Measurements from ENCODE around the gene WWP2. TPM values are rescaled to one million over a fixed set of nuclear protein-coding genes. Genes with fewer than 3 reads are reported as not detected.
"Not testable (repeated sequence)": the region's sequence is repeated elsewhere in the genome, so short reads cannot be mapped to it uniquely, and the experiment has no call there.

The WWP2 gene
- polyA plus RNA-seq, 3 donors from 2014 or later = 19.0 to 67.9 (median 29.3) TPM

GRCh38 chr16:69941251-69942098 is 179.3 kb downstream of the WWP2 start:
- H3K27ac Mint-ChIP-seq = no peak overlapping the region

DNA sequence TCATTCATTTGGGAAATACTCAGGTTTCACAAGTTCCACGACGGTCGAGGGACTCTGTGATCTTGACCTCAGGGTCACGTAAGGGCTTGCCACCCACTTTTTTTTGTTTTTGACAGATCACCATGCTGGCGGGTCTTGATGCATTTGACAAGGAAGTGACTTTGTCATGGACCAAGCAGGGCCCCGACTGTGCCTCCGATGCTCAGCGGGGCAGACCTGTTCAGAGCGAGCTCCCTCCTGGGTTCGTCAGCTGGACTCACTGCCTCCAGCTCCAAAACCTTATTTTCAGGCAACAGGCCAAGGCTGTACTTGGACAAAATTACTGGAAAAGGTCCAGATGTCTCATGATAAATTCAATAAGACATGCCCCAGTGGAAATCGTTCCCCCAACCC is 180.0 kb downstream of the WWP2 start:
- no peak overlapping the region for H3K4me3 Mint-ChIP-seq
- H3K4me1 Mint-ChIP-seq = no peaks in the 10 kb centered on the region
- no peak for DNase-seq
- peaks cover 0 to 3% (median 2%) of the 10 kb centered on the region in 3 donors for H3K27me3 Mint-ChIP-seq (ENCODE audit: low read depth in 3 of 3)
- no peaks in the 10 kb centered on the region for H3K9me3 Mint-ChIP-seq
- H3K27ac Mint-ChIP-seq = no peak overlapping the region
- H3K36me3 Mint-ChIP-seq = peaks cover 0 to 13% (median 0%) of the 10 kb centered on the region in 3 donors

More at GRCh38 chr16:69941251-69942098, 179.3 kb downstream of the WWP2 start:
- peaks cover 0 to 15% (median 0%) of the 10 kb centered on the region in 3 donors for H3K36me3 Mint-ChIP-seq
- no peaks in the 10 kb centered on the region for H3K4me1 Mint-ChIP-seq
- DNase-seq = no peak
- H3K9me3 Mint-ChIP-seq = no peaks in the 10 kb centered on the region
- peaks cover 0 to 3% (median 2%) of the 10 kb centered on the region in 3 donors for H3K27me3 Mint-ChIP-seq (ENCODE audit: low read depth in 3 of 3)
- H3K4me3 Mint-ChIP-seq = no peak overlapping the region

- Mint-ChIP-seq H3K4me3 (no peak overlapping the region), H3K27ac (no peak overlapping the region), H3K36me3 (peaks cover 0 to 8% (median 0%) of the 10 kb centered on the region in 3 donors), H3K9me3 (no peaks in the 10 kb centered on the region), H3K4me1 (no peaks in the 10 kb centered on the region), H3K27me3 (ENCODE audit: low read depth in 3 of 3) (peaks cover 0 to 3% (median 2%) of the 10 kb centered on the region in 3 donors)
- DNase-seq = no peak
Observed at GRCh38 chr16:69942627-69943170, 180.6 kb downstream of the WWP2 start.

DNA sequence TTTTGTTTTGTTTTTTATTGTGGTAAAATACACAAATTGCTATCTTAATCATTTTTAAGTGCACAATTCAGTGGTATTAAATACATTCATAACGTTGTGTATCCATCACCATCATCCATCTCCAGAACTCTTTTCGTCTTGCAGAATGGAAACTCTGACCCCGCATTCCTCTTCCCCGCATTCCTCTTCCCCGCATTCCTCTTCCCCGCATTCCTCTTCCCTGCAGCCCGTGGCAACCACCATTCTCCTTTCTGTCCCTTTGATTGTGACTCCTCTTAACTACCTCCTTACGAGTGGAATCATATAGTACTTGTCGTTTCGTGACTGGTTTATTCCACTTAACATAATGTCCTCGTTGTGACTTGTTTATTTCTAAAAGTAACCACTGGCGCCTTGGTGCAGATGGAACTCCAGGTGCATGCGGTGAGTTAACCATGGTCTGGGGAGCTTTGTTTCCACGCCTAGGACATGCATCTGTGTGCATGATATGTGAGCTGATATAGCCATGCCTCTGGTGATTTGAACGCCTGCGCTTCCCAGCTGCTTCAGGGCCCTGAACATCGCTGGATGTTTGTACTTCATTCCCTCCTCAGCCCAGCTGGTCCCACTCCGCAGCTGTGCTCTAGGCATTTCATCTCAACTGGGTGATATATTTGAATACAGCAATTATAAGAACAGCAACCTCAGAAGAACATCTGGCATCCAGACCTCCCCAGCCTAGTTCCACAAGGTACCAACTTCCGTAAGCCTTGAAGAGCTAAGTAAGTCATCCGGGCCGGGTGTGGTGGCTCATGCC is 181.3 kb downstream of the WWP2 start:
- H3K27me3 Mint-ChIP-seq (ENCODE audit: low read depth in 3 of 3); H3K9me3 Mint-ChIP-seq; DNase-seq; H3K4me3 Mint-ChIP-seq; H3K36me3 Mint-ChIP-seq; H3K4me1 Mint-ChIP-seq: not testable (repeated sequence)
- H3K27ac Mint-ChIP-seq = peak overlapping the region in 1 of 6 donors; percentile 52

DNA sequence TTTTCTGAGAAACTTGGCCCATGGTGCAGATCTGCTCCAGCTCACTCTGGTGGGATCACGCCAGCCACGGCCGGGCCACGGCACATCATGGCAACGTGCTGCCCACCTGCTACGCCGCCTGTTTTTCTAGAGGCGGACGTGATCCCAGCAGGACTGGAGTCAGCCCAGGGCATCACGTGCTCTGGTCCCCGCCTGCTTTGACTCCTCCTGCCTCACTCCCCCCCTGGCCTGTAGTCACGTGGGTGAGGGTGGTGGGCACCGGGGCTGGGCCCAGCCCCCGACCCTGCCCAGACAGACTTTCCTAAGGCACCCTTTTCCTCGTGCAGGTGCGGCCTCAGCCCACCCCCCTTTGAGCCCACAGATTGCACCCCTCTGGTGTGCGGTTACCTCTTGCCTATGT is 188.3 kb downstream of the WWP2 start:
- H3K27me3 Mint-ChIP-seq (ENCODE audit: low read depth in 3 of 3); H3K36me3 Mint-ChIP-seq; H3K9me3 Mint-ChIP-seq; H3K27ac Mint-ChIP-seq; H3K4me1 Mint-ChIP-seq; H3K4me3 Mint-ChIP-seq; DNase-seq: not testable (repeated sequence)

- H3K27me3 Mint-ChIP-seq (ENCODE audit: low read depth in 3 of 3); H3K4me3 Mint-ChIP-seq; H3K36me3 Mint-ChIP-seq; H3K9me3 Mint-ChIP-seq; DNase-seq; H3K27ac Mint-ChIP-seq; H3K4me1 Mint-ChIP-seq: not testable (repeated sequence)
Observed at GRCh38 chr16:69951017-69951671, 189.0 kb downstream of the WWP2 start, which contains the start of gene CLEC18A. CLEC18A (plus strand) TSS chr16:69951334; CDS start chr16:69951367, 33 bp downstream.

DNA sequence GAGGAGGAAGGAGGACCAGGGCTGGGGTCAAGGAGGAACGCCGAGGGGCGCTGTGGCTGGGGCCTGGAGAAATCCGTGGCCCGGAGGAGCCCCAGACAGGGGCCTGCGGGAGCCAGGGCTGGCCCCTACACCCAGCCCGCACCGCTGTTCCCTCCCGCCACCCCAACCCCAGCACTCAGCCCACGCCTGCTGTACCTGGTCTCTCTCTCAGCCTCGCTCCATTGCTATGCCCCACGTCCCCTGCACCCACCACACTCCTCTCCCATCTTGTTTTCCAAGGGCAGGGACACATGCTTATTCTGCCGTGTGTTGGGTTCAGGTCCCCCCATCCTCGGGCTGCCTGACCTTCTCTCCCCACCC is 189.5 kb downstream of the WWP2 start:
- DNase-seq; H3K27me3 Mint-ChIP-seq (ENCODE audit: low read depth in 3 of 3); H3K4me1 Mint-ChIP-seq; H3K27ac Mint-ChIP-seq; H3K4me3 Mint-ChIP-seq; H3K9me3 Mint-ChIP-seq; H3K36me3 Mint-ChIP-seq: not testable (repeated sequence)

GRCh38 chr16:69952116-69952515 is 190.0 kb downstream of the WWP2 start:
- not testable (repeated sequence) for DNase-seq; H3K9me3 Mint-ChIP-seq; H3K4me3 Mint-ChIP-seq; H3K27ac Mint-ChIP-seq; H3K36me3 Mint-ChIP-seq; H3K4me1 Mint-ChIP-seq; H3K27me3 Mint-ChIP-seq (ENCODE audit: low read depth in 3 of 3)

DNA sequence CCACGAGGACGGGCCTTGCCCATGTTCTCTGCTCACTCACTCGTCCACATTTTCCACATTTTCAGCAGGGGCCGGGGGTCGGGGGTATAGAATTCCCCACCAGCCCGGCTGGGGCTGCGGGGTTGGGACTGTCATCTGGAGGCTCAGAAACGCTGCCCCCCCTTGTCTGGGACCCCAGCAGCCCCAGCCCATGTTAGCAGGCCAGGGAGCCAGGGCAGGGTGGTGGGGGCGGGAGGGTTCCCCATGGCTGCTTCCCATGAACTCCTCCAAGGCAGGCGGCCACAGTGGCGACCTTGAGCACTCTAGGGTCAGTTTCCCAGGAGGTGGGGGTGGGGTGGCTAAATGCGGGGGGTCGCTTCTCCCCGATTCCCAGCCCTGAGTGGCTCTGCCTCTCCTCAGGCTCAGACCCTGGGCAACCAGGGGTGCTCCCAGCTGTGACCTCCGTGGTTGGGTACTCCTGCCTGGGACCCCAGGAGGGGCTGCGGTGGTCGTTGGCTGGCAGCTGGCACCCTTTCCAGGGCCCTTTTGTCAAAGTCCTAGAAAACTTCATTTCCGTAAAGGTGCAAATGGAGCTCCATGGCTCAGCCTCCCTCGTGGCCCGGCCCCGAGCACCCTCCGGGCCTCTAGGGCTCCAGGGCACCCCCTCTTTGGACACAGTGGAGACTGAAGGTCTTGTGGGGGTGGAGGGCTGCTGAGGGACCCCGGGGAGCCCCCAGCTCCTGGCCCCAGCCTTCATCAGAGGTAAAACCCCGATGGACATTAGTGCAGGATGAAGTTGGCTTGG is 190.6 kb downstream of the WWP2 start:
- H3K4me1 Mint-ChIP-seq; DNase-seq; H3K27me3 Mint-ChIP-seq (ENCODE audit: low read depth in 3 of 3); H3K36me3 Mint-ChIP-seq; H3K4me3 Mint-ChIP-seq; H3K9me3 Mint-ChIP-seq; H3K27ac Mint-ChIP-seq: not testable (repeated sequence)

DNA sequence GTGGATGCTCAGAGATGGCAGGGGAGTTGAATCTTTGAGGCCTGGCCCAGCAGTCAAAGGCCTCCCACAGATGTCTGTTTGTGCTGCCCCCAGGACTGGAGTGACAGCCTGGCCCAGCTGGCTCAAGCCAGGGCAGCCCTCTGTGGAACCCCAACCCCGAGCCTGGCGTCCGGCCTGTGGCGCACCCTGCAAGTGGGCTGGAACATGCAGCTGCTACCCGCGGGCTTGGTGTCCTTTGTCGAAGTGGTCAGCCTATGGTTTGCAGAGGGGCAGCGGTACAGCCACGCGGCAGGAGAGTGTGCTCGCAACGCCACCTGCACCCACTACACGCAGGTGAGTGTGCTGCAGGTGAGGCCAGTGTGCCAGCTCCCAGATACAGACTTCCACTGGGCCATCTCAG is 192.1 kb downstream of the WWP2 start:
- not testable (repeated sequence) for H3K9me3 Mint-ChIP-seq; H3K36me3 Mint-ChIP-seq; H3K27me3 Mint-ChIP-seq (ENCODE audit: low read depth in 3 of 3); H3K4me1 Mint-ChIP-seq; H3K27ac Mint-ChIP-seq; H3K4me3 Mint-ChIP-seq; DNase-seq

- not testable (repeated sequence) for H3K27ac Mint-ChIP-seq; H3K9me3 Mint-ChIP-seq; DNase-seq; H3K4me3 Mint-ChIP-seq; H3K27me3 Mint-ChIP-seq (ENCODE audit: low read depth in 3 of 3); H3K36me3 Mint-ChIP-seq; H3K4me1 Mint-ChIP-seq
Observed at GRCh38 chr16:69963312-69963711, 201.2 kb downstream of the WWP2 start.

DNA sequence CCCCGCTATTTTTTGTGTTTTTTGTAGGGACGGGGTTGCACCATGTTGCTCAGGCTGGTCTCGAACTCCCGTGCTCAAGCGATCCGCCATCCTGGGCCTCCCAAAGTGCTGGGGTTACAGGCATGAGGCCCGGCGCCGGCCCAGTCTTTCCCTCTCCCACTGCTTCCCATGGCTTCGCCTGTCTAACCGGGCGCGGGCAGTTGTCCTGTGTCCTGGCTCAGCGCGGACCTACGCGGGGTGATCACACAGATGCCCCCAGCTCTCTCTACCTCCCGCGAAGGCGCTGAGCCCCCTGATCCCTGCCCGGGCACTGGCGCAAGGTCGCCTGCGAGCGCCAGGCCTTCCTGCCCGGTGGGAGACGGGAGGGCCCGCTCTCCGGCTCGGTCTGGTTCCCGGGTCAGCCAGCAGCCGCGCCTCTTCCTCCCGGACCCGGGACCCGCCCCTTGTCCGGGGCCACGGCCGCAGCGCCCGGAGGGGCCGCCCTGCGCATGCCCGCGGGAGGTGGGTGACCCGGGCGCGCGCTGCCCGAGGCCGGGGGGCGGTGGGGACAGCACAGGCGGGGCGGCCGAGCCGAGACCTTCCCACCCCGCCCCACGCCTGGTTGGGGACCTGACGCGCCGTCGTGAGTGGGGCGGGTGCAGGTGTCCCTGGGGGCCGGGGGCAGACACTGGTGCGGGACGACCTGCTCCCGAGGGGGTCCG is 203.0 kb downstream of the WWP2 start:
- not testable (repeated sequence) for H3K4me1 Mint-ChIP-seq; H3K27ac Mint-ChIP-seq; H3K9me3 Mint-ChIP-seq; H3K27me3 Mint-ChIP-seq (ENCODE audit: low read depth in 3 of 3); H3K36me3 Mint-ChIP-seq
- peak overlapping the region in 1 of 5 donors; percentile 51 for H3K4me3 Mint-ChIP-seq
- DNase-seq = peak in 1 of 3 donors; percentile 1

- peak overlapping the region in 2 of 5 donors; percentile 33 to 51 for H3K4me3 Mint-ChIP-seq
- H3K36me3 Mint-ChIP-seq; DNase-seq; H3K27ac Mint-ChIP-seq; H3K27me3 Mint-ChIP-seq (ENCODE audit: low read depth in 3 of 3); H3K4me1 Mint-ChIP-seq; H3K9me3 Mint-ChIP-seq: not testable (repeated sequence)
Observed at GRCh38 chr16:69965661-69966054, 203.5 kb downstream of the WWP2 start.
